ENCODE data around the gene GNRHR. TPM values are rescaled to one million over a fixed set of nuclear protein-coding genes. Genes with fewer than 3 reads are reported as not detected.

The GNRHR gene
- total and polyA plus RNA-seq, 2 donors (not counting 1 experiment from before 2014, with no cell fraction given), result not detected

- no peak for DNase-seq (ENCODE audit: low read depth in 2 of 2)
- no peaks in the 10 kb centered on the region for H4K20me1 ChIP-seq (ENCODE audit: control insufficient read depth, extremely low read depth, insufficient read depth, low read length)
- H3K4me3 ChIP-seq (replicated peaks in 1 of 4; ENCODE audit: control extremely low read depth in 1 of 4, insufficient read depth in 1 of 4, low read depth in 3 of 4, low read length in 4 of 4), result no peak overlapping the region
- H2AFZ ChIP-seq (ENCODE audit: low read length), result no peak overlapping the region
- no peaks in the 10 kb centered on the region for H3K4me1 ChIP-seq (ENCODE audit: control insufficient read depth, extremely low read depth, insufficient read depth, low read length)
- no peaks in the 10 kb centered on the region for H3K9me3 ChIP-seq (ENCODE audit: control insufficient read depth, insufficient read depth, low read depth, low read length)
- peaks cover 13% of the 10 kb centered on the region for H3K79me2 ChIP-seq (ENCODE audit: control insufficient read depth, insufficient read depth, low read length)
- H3K4me2 ChIP-seq (ENCODE audit: extremely low read depth, insufficient read depth, low read length), result no peak overlapping the region
- no peaks in the 10 kb centered on the region for H3K27me3 ChIP-seq (ENCODE audit: control insufficient read depth, insufficient read depth, low read length)
- H3K9ac ChIP-seq (ENCODE audit: insufficient read depth, low read length), result no peak overlapping the region
- no peaks in the 10 kb centered on the region for H3K36me3 ChIP-seq (ENCODE audit: control insufficient read depth, insufficient read depth, low read length)
- H3K27ac ChIP-seq (ENCODE audit: insufficient read depth, low read length), result no peak overlapping the region
- TF ChIP-seq EZH2 (IDR thresholded peaks at IDR 0.05; ENCODE audit: low read length, missing control alignments) (no peak), CTCF (conservative IDR thresholded peaks at IDR 0.05 in 1 of 2, IDR thresholded peaks at IDR 0.05 in 1 of 2; ENCODE audit: low read depth in 1 of 2, low read length in 2 of 2) (no peak)
These were observed 49.3 kb downstream of the GNRHR start for GRCh38 chr4:67704843-67705242.

- TF ChIP-seq CTCF (conservative IDR thresholded peaks at IDR 0.05 in 1 of 2, IDR thresholded peaks at IDR 0.05 in 1 of 2; ENCODE audit: low read depth in 1 of 2, low read length in 2 of 2), result no peak
- Histone ChIP-seq H3K79me2 (ENCODE audit: control insufficient read depth, insufficient read depth, low read length) (peaks cover 38% of the 10 kb centered on the region), H2AFZ (ENCODE audit: low read length) (no peak overlapping the region)
These were observed 52.0 kb downstream of the GNRHR start for GRCh38 chr4:67702166-67702565.

GRCh38 chr4:67701517-67701850, 52.7 kb downstream of the GNRHR start:
- Histone ChIP-seq H2AFZ (ENCODE audit: low read length) (peak overlapping the region; percentile 63), H4K20me1 (ENCODE audit: control insufficient read depth, extremely low read depth, insufficient read depth, low read length) (no peaks in the 10 kb centered on the region), H3K9me3 (ENCODE audit: control insufficient read depth, insufficient read depth, low read depth, low read length) (no peaks in the 10 kb centered on the region), H3K4me1 (ENCODE audit: control insufficient read depth, extremely low read depth, insufficient read depth, low read length) (no peaks in the 10 kb centered on the region), H3K36me3 (ENCODE audit: control insufficient read depth, insufficient read depth, low read length) (no peaks in the 10 kb centered on the region), H3K9ac (ENCODE audit: insufficient read depth, low read length) (peak overlapping the region; percentile 95), H3K4me3 (replicated peaks in 1 of 4; ENCODE audit: control extremely low read depth in 1 of 4, insufficient read depth in 1 of 4, low read depth in 3 of 4, low read length in 4 of 4) (peak overlapping the region; percentile 45 to 99 (median 90)), H3K27ac (ENCODE audit: insufficient read depth, low read length) (peak overlapping the region; percentile 95), H3K4me2 (ENCODE audit: extremely low read depth, insufficient read depth, low read length) (peak overlapping the region; percentile 91), H3K79me2 (ENCODE audit: control insufficient read depth, insufficient read depth, low read length) (peaks cover 42% of the 10 kb centered on the region), H3K27me3 (ENCODE audit: control insufficient read depth, insufficient read depth, low read length) (no peaks in the 10 kb centered on the region)
- DNase-seq (ENCODE audit: low read depth in 2 of 2), result no peak
- TF ChIP-seq EZH2 (IDR thresholded peaks at IDR 0.05; ENCODE audit: low read length, missing control alignments) (no peak), CTCF (conservative IDR thresholded peaks at IDR 0.05 in 1 of 2, IDR thresholded peaks at IDR 0.05 in 1 of 2; ENCODE audit: low read depth in 1 of 2, low read length in 2 of 2) (no peak)

More at GRCh38 chr4:67702166-67702565, 52.0 kb downstream of the GNRHR start:
- no peaks in the 10 kb centered on the region for H3K27me3 ChIP-seq (ENCODE audit: control insufficient read depth, insufficient read depth, low read length)
- H3K4me2 ChIP-seq (ENCODE audit: extremely low read depth, insufficient read depth, low read length), result peak overlapping the region; percentile 91
- H3K9me3 ChIP-seq (ENCODE audit: control insufficient read depth, insufficient read depth, low read depth, low read length), result no peaks in the 10 kb centered on the region
- no peaks in the 10 kb centered on the region for H4K20me1 ChIP-seq (ENCODE audit: control insufficient read depth, extremely low read depth, insufficient read depth, low read length)
- no peaks in the 10 kb centered on the region for H3K4me1 ChIP-seq (ENCODE audit: control insufficient read depth, extremely low read depth, insufficient read depth, low read length)
- H3K9ac ChIP-seq (ENCODE audit: insufficient read depth, low read length), result no peak overlapping the region
- no peak for DNase-seq (ENCODE audit: low read depth in 2 of 2)
- peak overlapping the region in 3 of 4 experiments; percentile 84 to 99 (median 96) for H3K4me3 ChIP-seq (replicated peaks in 1 of 4; ENCODE audit: control extremely low read depth in 1 of 4, insufficient read depth in 1 of 4, low read depth in 3 of 4, low read length in 4 of 4)
- H3K36me3 ChIP-seq (ENCODE audit: control insufficient read depth, insufficient read depth, low read length), result no peaks in the 10 kb centered on the region
- H3K27ac ChIP-seq (ENCODE audit: insufficient read depth, low read length), result peak overlapping the region; percentile 95

Data from fibroblast of lung (primary cell).